CD14-positive monocyte (primary cell): Measurements from ENCODE around the gene WWC2. TPM values are rescaled to one million over a fixed set of nuclear protein-coding genes. Genes with fewer than 3 reads are reported as not detected.

Experiments
- DNase-seq, 3 donors: peaks; one replicate each; pipeline ENCODE4 v3.0.0-alpha.2; 2011 to 2022
- H2AFZ ChIP-seq: 2 replicates; pipeline ENCODE4 v1.6.0; 2012; ENCODE audit warnings: mild to moderate bottlenecking, low read depth, low read length, inconsistent platforms; ENCODE audit not compliant: insufficient read depth, poor library complexity, severe bottlenecking
- H3K27ac ChIP-seq, 2 donors: 1 replicate in 1 of 2; 2 replicates in 1 of 2; pipeline ENCODE4 v1.5.1; 2012 to 2013; ENCODE audit warnings: low read length in 2 of 2, control low read depth in 1 of 2, inconsistent platforms in 1 of 2, low read depth in 1 of 2, mild to moderate bottlenecking in 1 of 2
- H3K27me3 ChIP-seq, 2 donors: one replicate each; pipeline versions ENCODE4 v1.6.0 to v1.6.1; 2011 to 2013; ENCODE audit warnings: low read length in 2 of 2; ENCODE audit not compliant: control insufficient read depth in 2 of 2, insufficient read depth in 2 of 2
- H3K36me3 ChIP-seq, 2 donors: replicated peaks in 1 of 2; 1 replicate in 1 of 2; 2 replicates in 1 of 2; pipeline versions ENCODE4 v1.5.1 to v1.6.1; 2012 to 2013; ENCODE audit warnings: low read length in 2 of 2, control low read depth in 1 of 2, inconsistent platforms in 1 of 2, mild to moderate bottlenecking in 1 of 2; ENCODE audit not compliant: insufficient read depth in 2 of 2, control insufficient read depth in 1 of 2
- H3K4me1 ChIP-seq, 2 donors: 1 replicate in 1 of 2; 2 replicates in 1 of 2; pipeline versions ENCODE4 v1.5.1 to v1.6.1; 2012 to 2013; ENCODE audit warnings: low read length in 2 of 2, control low read depth in 1 of 2, inconsistent platforms in 1 of 2, mild to moderate bottlenecking in 1 of 2, moderate library complexity in 1 of 2; ENCODE audit not compliant: insufficient read depth in 2 of 2, control insufficient read depth in 1 of 2
- H3K4me2 ChIP-seq: replicated peaks from 2 replicates; pipeline ENCODE3; 2012; ENCODE audit warnings: low read length, moderate library complexity, mild to moderate bottlenecking; ENCODE audit not compliant: poor library complexity, severe bottlenecking; ENCODE audit errors: extremely low read depth
- H3K4me3 ChIP-seq, 3 experiments: fragments of 200-600 bp in 1 of 3; sonication (generic) in 1 of 3; replicated peaks in 1 of 3; 1 replicate in 2 of 3; 2 replicates in 1 of 3; pipeline ENCODE4 v1.5.1; 2011 to 2013; ENCODE audit warnings: low read length in 3 of 3, mild to moderate bottlenecking in 3 of 3, control low read depth in 2 of 3, low read depth in 2 of 3, inconsistent platforms in 1 of 3, moderate library complexity in 1 of 3
- H3K79me2 ChIP-seq: 2 replicates; pipeline ENCODE4 v1.6.0; 2012; ENCODE audit warnings: mild to moderate bottlenecking, control low read depth, inconsistent platforms, low read length, moderate library complexity; ENCODE audit not compliant: insufficient read depth
- H3K9ac ChIP-seq: 2 replicates; pipeline ENCODE4 v1.6.0; 2017; ENCODE audit warnings: low read length, mild to moderate bottlenecking; ENCODE audit not compliant: insufficient read depth, poor library complexity, severe bottlenecking
- H3K9me3 ChIP-seq, 2 donors: replicated peaks in 1 of 2; 1 replicate in 1 of 2; 2 replicates in 1 of 2; pipeline versions ENCODE4 v1.5.1 to v1.6.1; 2012 to 2013; ENCODE audit warnings: low read length in 2 of 2, control low read depth in 1 of 2; ENCODE audit not compliant: control insufficient read depth in 1 of 2, insufficient read depth in 1 of 2
- H4K20me1 ChIP-seq: 2 replicates; pipeline ENCODE4 v1.6.0; 2012; ENCODE audit warnings: mild to moderate bottlenecking, low read length, control low read depth, moderate library complexity; ENCODE audit not compliant: insufficient read depth
- H3K27ac Mint-ChIP-seq, 7 donors: one replicate each; pipeline ENCODE4 v1.8.0; 2020; ENCODE audit warnings: mild to moderate bottlenecking in 7 of 7, mixed read lengths in 7 of 7, moderate library complexity in 6 of 7, inconsistent platforms in 2 of 7
- H3K27me3 Mint-ChIP-seq, 3 donors: one replicate each; pipeline ENCODE4 v1.8.0; 2021 to 2022; ENCODE audit warnings: low read depth in 3 of 3, mild to moderate bottlenecking in 3 of 3, mixed read lengths in 3 of 3, moderate library complexity in 3 of 3, inconsistent platforms in 1 of 3
- H3K36me3 Mint-ChIP-seq, 2 donors: one replicate each; pipeline ENCODE4 v1.8.0; 2020; ENCODE audit warnings: mixed read lengths in 2 of 2, inconsistent platforms in 1 of 2, mild to moderate bottlenecking in 1 of 2
- H3K4me1 Mint-ChIP-seq: one replicate; pipeline ENCODE4 v1.8.0; 2020; ENCODE audit warnings: mild to moderate bottlenecking, mixed read lengths
- H3K4me3 Mint-ChIP-seq, 2 donors: one replicate each; pipeline ENCODE4 v1.8.0; 2020; ENCODE audit warnings: mild to moderate bottlenecking in 2 of 2, mixed read lengths in 2 of 2, moderate library complexity in 1 of 2
- H3K9me3 Mint-ChIP-seq, 7 donors: one replicate each; pipeline ENCODE4 v1.8.0; 2020 to 2022; ENCODE audit warnings: mixed read lengths in 7 of 7, mild to moderate bottlenecking in 6 of 7, moderate library complexity in 6 of 7, inconsistent platforms in 2 of 7
- WGBS: methylation state at CpG from one replicate; pipeline ENCODE4 v1.1.5; 2013; ENCODE audit warnings: missing lambda C conversion rate; ENCODE audit not compliant: insufficient coverage; 5-methylcytosine and 5-hydroxymethylcytosine counted together
- intact Hi-C, 2 donors: fragments of 100-400 bp; cut with micrococcal nuclease; formaldehyde crosslinking; loops; one replicate each; pipeline versions ENCODE4 v1.15.0 to v1.15.1; 2023
- polyA plus RNA-seq, 3 donors: library from polyadenylated mRNA; depleted of rRNA in 1 of 3; unstranded in 2 of 3; stranded (reverse) in 1 of 3; fragments of 300-500 nt in 2 of 3; fragments of >200 nt in 1 of 3; fragmentation: Illumina TruSeq in 2 of 3; gene quantifications; 1 replicate in 2 of 3; 2 replicates in 1 of 3; pipeline ENCODE4 v1.2.3, GENCODE V29; 2012 to 2021
- TF ChIP-seq, protein P1 (sequence below): fragments of 200-600 bp; IDR thresholded peaks from one replicate; pipeline ENCODE4 v1.8.0; 2022; ENCODE audit warnings: antibody characterized with exemption, mild to moderate bottlenecking

WWC2 gene
- polyA plus RNA-seq, 3 donors = 1.9 to 3.8 (median 2.9) TPM

- H3K4me2 ChIP-seq = no peak overlapping the region
- TF ChIP-seq, protein P1, sequence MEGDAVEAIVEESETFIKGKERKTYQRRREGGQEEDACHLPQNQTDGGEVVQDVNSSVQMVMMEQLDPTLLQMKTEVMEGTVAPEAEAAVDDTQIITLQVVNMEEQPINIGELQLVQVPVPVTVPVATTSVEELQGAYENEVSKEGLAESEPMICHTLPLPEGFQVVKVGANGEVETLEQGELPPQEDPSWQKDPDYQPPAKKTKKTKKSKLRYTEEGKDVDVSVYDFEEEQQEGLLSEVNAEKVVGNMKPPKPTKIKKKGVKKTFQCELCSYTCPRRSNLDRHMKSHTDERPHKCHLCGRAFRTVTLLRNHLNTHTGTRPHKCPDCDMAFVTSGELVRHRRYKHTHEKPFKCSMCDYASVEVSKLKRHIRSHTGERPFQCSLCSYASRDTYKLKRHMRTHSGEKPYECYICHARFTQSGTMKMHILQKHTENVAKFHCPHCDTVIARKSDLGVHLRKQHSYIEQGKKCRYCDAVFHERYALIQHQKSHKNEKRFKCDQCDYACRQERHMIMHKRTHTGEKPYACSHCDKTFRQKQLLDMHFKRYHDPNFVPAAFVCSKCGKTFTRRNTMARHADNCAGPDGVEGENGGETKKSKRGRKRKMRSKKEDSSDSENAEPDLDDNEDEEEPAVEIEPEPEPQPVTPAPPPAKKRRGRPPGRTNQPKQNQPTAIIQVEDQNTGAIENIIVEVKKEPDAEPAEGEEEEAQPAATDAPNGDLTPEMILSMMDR = no peak
- no peak overlapping the region for H3K9ac ChIP-seq
- H3K4me1 Mint-ChIP-seq = peaks cover 5% of the 10 kb centered on the region
- intact Hi-C loops = loop anchor here (5.0 kb wide), 1 partner anchor 327 kb away; no protein-coding TSS in a partner anchor
- H3K79me2 ChIP-seq = no peaks in the 10 kb centered on the region
- peaks cover 0 to 2% (median 0%) of the 10 kb centered on the region in 7 donors for H3K9me3 Mint-ChIP-seq
- H3K36me3 Mint-ChIP-seq = peaks cover 13% of the 10 kb centered on the region in 2 donors
- H3K4me1 ChIP-seq = no peaks in the 10 kb centered on the region
- no peak overlapping the region for H3K4me3 ChIP-seq
- 90% methylated on average over 6 of the region's 8 CpGs for WGBS
- no peaks in the 10 kb centered on the region for H3K27me3 Mint-ChIP-seq
- no peaks in the 10 kb centered on the region for H3K9me3 ChIP-seq
- no peak overlapping the region for H3K27ac ChIP-seq
- H4K20me1 ChIP-seq = no peaks in the 10 kb centered on the region
- H2AFZ ChIP-seq = no peak overlapping the region
- no peak for DNase-seq
- H3K27me3 ChIP-seq = no peaks in the 10 kb centered on the region
- H3K4me3 Mint-ChIP-seq = no peak overlapping the region
- H3K36me3 ChIP-seq = peaks cover 0 to 11% of the 10 kb centered on the region in 2 donors
- H3K27ac Mint-ChIP-seq = no peak overlapping the region
These were observed 164.8 kb downstream of the WWC2 start for GRCh38 chr4:183263787-183264386.

DNA sequence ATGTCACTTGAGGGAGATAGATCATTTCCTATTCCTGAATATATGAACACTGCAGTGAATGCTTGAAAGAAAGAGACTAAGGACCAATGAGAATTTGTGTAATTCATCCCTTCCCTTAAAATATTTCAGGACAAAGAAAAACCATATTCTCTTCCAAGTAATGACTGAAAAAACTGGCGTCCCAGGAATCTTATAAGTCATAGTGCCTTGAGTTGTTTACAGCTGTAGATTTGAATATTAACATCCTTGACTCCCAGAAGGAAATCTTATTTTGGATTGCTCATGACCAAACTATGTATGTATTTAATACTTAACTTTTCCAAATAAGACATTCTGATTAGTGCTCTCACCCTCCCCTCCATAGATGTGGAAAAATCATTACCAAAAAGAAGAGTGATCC lies 165.6 kb downstream of the WWC2 start:
- peaks cover 5% of the 10 kb centered on the region for H3K4me1 Mint-ChIP-seq
- Histone ChIP-seq H3K27ac (no peak overlapping the region), H3K79me2 (no peaks in the 10 kb centered on the region), H3K4me3 (no peak overlapping the region), H3K4me1 (no peaks in the 10 kb centered on the region), H4K20me1 (no peaks in the 10 kb centered on the region), H3K9me3 (no peaks in the 10 kb centered on the region), H3K9ac (no peak overlapping the region), H3K4me2 (no peak overlapping the region), H3K27me3 (no peaks in the 10 kb centered on the region), H3K36me3 (peaks cover 0 to 11% of the 10 kb centered on the region in 2 donors), H2AFZ (no peak overlapping the region)
- H3K27ac Mint-ChIP-seq = no peak overlapping the region
- WGBS = no CpG with 5 or more reads among the region's 1 CpG
- intact Hi-C loops = loop anchor here (5.0 kb wide), 1 partner anchor 327 kb away; no protein-coding TSS in a partner anchor
- DNase-seq = no peak
- H3K9me3 Mint-ChIP-seq = peaks cover 0 to 2% (median 0%) of the 10 kb centered on the region in 7 donors
- H3K36me3 Mint-ChIP-seq = peaks cover 14% of the 10 kb centered on the region in 2 donors
- H3K27me3 Mint-ChIP-seq = no peaks in the 10 kb centered on the region
- TF ChIP-seq, protein P1 = no peak
- H3K4me3 Mint-ChIP-seq = no peak overlapping the region
